Measurements from ENCODE around the gene STPG1.

The STPG1 gene

GRCh38 chr1:24339996-24340395, 73.6 kb downstream of the STPG1 start:
- no peak for DNase-seq

- DNase-seq, result no peak
Observed at GRCh38 chr1:24338447-24338846, 75.1 kb downstream of the STPG1 start.

GRCh38 chr1:24337455-24337854, 76.1 kb downstream of the STPG1 start:
- no peak for DNase-seq

GRCh38 chr1:24336075-24336474, 77.5 kb downstream of the STPG1 start:
- DNase-seq, result no peak

GRCh38 chr1:24331961-24332673, 81.5 kb downstream of the STPG1 start:
- DNase-seq, result no peak

- DNase-seq, result no peak
Observed at GRCh38 chr1:24329797-24330543, 83.6 kb downstream of the STPG1 start.

GRCh38 chr1:24329331-24329730, 84.3 kb downstream of the STPG1 start:
- DNase-seq, result no peak

- no peak for DNase-seq
Observed at GRCh38 chr1:24327891-24328290, 85.7 kb downstream of the STPG1 start.

- DNase-seq, result no peak
Observed at GRCh38 chr1:24327486-24327885, 86.1 kb downstream of the STPG1 start.

- no peak for DNase-seq
Observed at GRCh38 chr1:24325587-24326449, 87.8 kb downstream of the STPG1 start.

- DNase-seq, result no peak
Observed at GRCh38 chr1:24324903-24325302, 88.7 kb downstream of the STPG1 start.

- no peak for DNase-seq
Observed at GRCh38 chr1:24323281-24323680, 90.3 kb downstream of the STPG1 start.

GRCh38 chr1:24322470-24323177, 91.0 kb downstream of the STPG1 start:
- no peak for DNase-seq

- peak; percentile 75 for DNase-seq
Observed at GRCh38 chr1:24321697-24322469, 91.7 kb downstream of the STPG1 start.

GRCh38 chr1:24321126-24321525, 92.5 kb downstream of the STPG1 start:
- no peak for DNase-seq

- no peak for DNase-seq
Observed at GRCh38 chr1:24319962-24320361, 93.6 kb downstream of the STPG1 start.

GRCh38 chr1:24319312-24319863, 94.2 kb downstream of the STPG1 start, which contains the start of gene GRHL3:
TSS of gene GRHL3 (plus strand) at chr1:24319357. CDS start at chr1:24319552, 195 bp downstream.
- no peak for DNase-seq

GRCh38 chr1:24318615-24319311, 94.8 kb downstream of the STPG1 start:
- DNase-seq, result no peak

- DNase-seq, result no peak
Observed at GRCh38 chr1:24317956-24318614, 95.5 kb downstream of the STPG1 start.

- DNase-seq, result no peak
Observed at GRCh38 chr1:24317081-24317480, 96.5 kb downstream of the STPG1 start.

Data from MV-4-11 (cell line).